Trophoblast cell (in vitro differentiated cells and primary cell): ENCODE data around the gene CFAP300. TPM values are rescaled to one million over a fixed set of nuclear protein-coding genes. Genes with fewer than 3 reads are reported as not detected.

Experiments
- DNase-seq, 2 donors: peaks; one replicate each; pipeline ENCODE4 v3.0.0-alpha.2; 2016
- H2AFZ ChIP-seq: 2 replicates; pipeline ENCODE4 v1.6.1; 2013; ENCODE audit warnings: low read length, moderate library complexity, mild to moderate bottlenecking; ENCODE audit not compliant: insufficient read depth, poor library complexity
- H2AK5ac ChIP-seq: 2 replicates; pipeline ENCODE4 v1.6.1; 2013; ENCODE audit warnings: mild to moderate bottlenecking, low read length
- H2BK120ac ChIP-seq: 2 replicates; pipeline ENCODE4 v1.6.1; 2013; ENCODE audit warnings: low read length, mild to moderate bottlenecking, moderate library complexity; ENCODE audit not compliant: insufficient read depth, poor library complexity
- H2BK12ac ChIP-seq: 2 replicates; pipeline ENCODE4 v1.6.1; 2013; ENCODE audit warnings: mild to moderate bottlenecking, low read length, moderate library complexity
- H2BK5ac ChIP-seq: 2 replicates; pipeline ENCODE4 v1.6.1; 2013; ENCODE audit warnings: low read length, low read depth, moderate library complexity, mild to moderate bottlenecking; ENCODE audit not compliant: poor library complexity
- H3K14ac ChIP-seq: 2 replicates; pipeline ENCODE4 v1.6.1; 2013; ENCODE audit warnings: mild to moderate bottlenecking, low read length
- H3K18ac ChIP-seq: 2 replicates; pipeline ENCODE4 v1.6.1; 2013; ENCODE audit warnings: mild to moderate bottlenecking, low read length
- H3K23ac ChIP-seq: 2 replicates; pipeline ENCODE4 v1.6.1; 2013; ENCODE audit warnings: low read length
- H3K27ac ChIP-seq: 2 replicates; pipeline ENCODE4 v1.5.1; 2013; ENCODE audit warnings: low read depth, mild to moderate bottlenecking, inconsistent platforms, low read length, moderate library complexity
- H3K27me3 ChIP-seq: 2 replicates; pipeline ENCODE4 v1.6.1; 2013; ENCODE audit warnings: inconsistent platforms, mild to moderate bottlenecking, low read length, moderate library complexity; ENCODE audit not compliant: insufficient read depth
- H3K36me3 ChIP-seq, 2 experiments: 1 replicate in 1 of 2; 2 replicates in 1 of 2; pipeline ENCODE4 v1.6.1; 2013; ENCODE audit warnings: low read length in 2 of 2, mild to moderate bottlenecking in 2 of 2, moderate library complexity in 1 of 2; ENCODE audit not compliant: insufficient read depth in 2 of 2, control insufficient read depth in 1 of 2
- H3K4ac ChIP-seq: 2 replicates; pipeline ENCODE4 v1.6.1; 2013; ENCODE audit warnings: low read depth, mild to moderate bottlenecking, low read length, moderate library complexity
- H3K4me1 ChIP-seq, 2 experiments: 1 replicate in 1 of 2; 2 replicates in 1 of 2; pipeline ENCODE4 v1.6.1; 2013; ENCODE audit warnings: low read length in 2 of 2, mild to moderate bottlenecking in 2 of 2, moderate library complexity in 1 of 2; ENCODE audit not compliant: insufficient read depth in 2 of 2, control insufficient read depth in 1 of 2
- H3K4me2 ChIP-seq: 2 replicates; pipeline ENCODE4 v1.6.1; 2013; ENCODE audit warnings: inconsistent platforms, mild to moderate bottlenecking, low read length, moderate library complexity
- H3K4me3 ChIP-seq: 2 replicates; pipeline ENCODE4 v1.5.1; 2013; ENCODE audit warnings: mild to moderate bottlenecking, low read depth, low read length, inconsistent platforms
- H3K79me1 ChIP-seq: one replicate; pipeline ENCODE4 v1.6.1; 2013; ENCODE audit warnings: low read length
- H3K79me2 ChIP-seq: 2 replicates; pipeline ENCODE4 v1.6.1; 2013; ENCODE audit warnings: low read length, mild to moderate bottlenecking; ENCODE audit not compliant: control insufficient read depth, insufficient read depth, poor library complexity
- H3K9ac ChIP-seq: 2 replicates; pipeline ENCODE4 v1.6.1; 2013; ENCODE audit warnings: mild to moderate bottlenecking, low read length
- H3K9me3 ChIP-seq: 2 replicates; pipeline ENCODE4 v1.6.1; 2013; ENCODE audit warnings: low read depth, mild to moderate bottlenecking, control low read depth, inconsistent platforms, low read length; ENCODE audit not compliant: insufficient read depth
- H4K12ac ChIP-seq: 2 replicates; pipeline ENCODE4 v1.6.1; 2013; ENCODE audit warnings: low read depth, mild to moderate bottlenecking, low read length, moderate library complexity
- H4K8ac ChIP-seq: 2 replicates; pipeline ENCODE4 v1.6.1; 2013; ENCODE audit warnings: low read depth, mild to moderate bottlenecking, low read length, moderate library complexity
- H4K91ac ChIP-seq: one replicate; pipeline ENCODE4 v1.6.1; 2013; ENCODE audit warnings: low read depth, mild to moderate bottlenecking, low read length, moderate library complexity
- WGBS: extraction: QIAGEN DNeasy Blood & Tissue Kit; methylation state at CpG from one replicate; pipeline ENCODE4 v1.1.7; 2013; ENCODE audit warnings: missing lambda C conversion rate; ENCODE audit not compliant: insufficient read length, insufficient coverage; ENCODE audit errors: extremely low coverage; 5-methylcytosine and 5-hydroxymethylcytosine counted together
- polyA plus RNA-seq: library from polyadenylated mRNA; stranded (reverse); fragments of 200-250 nt; gene quantifications from 2 replicates; pipeline ENCODE4 v1.2.3, GENCODE V29; 2013

Gene CFAP300
- 0.42 and 0.44 TPM in 2 replicates for polyA plus RNA-seq

DNA sequence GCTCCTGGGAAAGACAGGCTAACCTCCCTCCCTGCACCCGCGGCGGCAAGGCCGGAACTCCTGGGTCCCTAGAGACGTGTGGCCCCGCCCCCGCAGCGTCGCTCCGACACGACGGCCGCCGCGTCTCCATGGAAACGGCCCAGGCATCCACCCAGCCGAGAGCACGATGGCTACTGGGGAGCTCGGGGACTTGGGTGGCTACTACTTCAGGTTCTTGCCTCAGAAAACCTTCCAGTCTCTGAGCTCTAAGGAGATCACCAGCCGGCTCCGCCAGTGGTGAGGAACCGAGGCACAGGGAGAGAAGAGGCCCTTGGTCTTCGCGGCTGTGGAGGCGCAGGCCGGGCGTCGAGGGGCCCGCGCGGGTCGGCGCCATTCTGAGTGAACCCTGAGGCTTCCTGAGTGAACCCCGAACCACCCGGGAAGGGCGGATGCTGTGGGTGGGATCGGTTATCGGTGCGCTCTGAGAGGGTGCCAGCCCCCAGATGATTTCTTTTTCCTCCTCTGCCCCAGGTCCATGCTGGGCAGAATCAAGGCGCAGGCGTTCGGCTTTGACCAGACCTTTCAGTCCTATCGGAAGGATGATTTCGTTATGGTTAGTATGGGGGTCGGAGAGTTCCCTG, at the start of gene CFAP300:
TSS of gene CFAP300 (plus strand) at position 133 of the 620 bp plus-strand sequence. CDS start at position 167, 34 bp downstream.
- Histone ChIP-seq H4K91ac (peak within 1 kb of the TSS; percentile 32), H3K4me2 (peak within 1 kb of the TSS; percentile 92), H4K12ac (no peak within 1 kb of the TSS), H3K36me3 (no peaks in the 10 kb centered on the region), H2BK120ac (peak within 1 kb of the TSS; percentile 25), H2BK5ac (no peak within 1 kb of the TSS), H2AFZ (peak within 1 kb of the TSS; percentile 57), H3K9me3 (no peaks in the 10 kb centered on the region), H3K79me2 (no peaks in the 10 kb centered on the region), H3K27me3 (no peaks in the 10 kb centered on the region), H4K8ac (peak within 1 kb of the TSS; percentile 74), H2AK5ac (no peak within 1 kb of the TSS), H3K14ac (no peak within 1 kb of the TSS), H3K18ac (peak within 1 kb of the TSS; percentile 37), H3K23ac (no peak within 1 kb of the TSS), H3K4me1 (no peaks in the 10 kb centered on the region), H3K9ac (no peak within 1 kb of the TSS), H3K27ac (no peak within 1 kb of the TSS), H3K4ac (peak within 1 kb of the TSS; percentile 25), H3K79me1 (peaks cover 3% of the 10 kb centered on the region), H3K4me3 (peak within 1 kb of the TSS; percentile 65), H2BK12ac (peak within 1 kb of the TSS; percentile 27)
- peak in 1 of 2 donors; percentile 46 for DNase-seq
- WGBS: no CpG with 5 or more reads among the region's 45 CpGs

DNA sequence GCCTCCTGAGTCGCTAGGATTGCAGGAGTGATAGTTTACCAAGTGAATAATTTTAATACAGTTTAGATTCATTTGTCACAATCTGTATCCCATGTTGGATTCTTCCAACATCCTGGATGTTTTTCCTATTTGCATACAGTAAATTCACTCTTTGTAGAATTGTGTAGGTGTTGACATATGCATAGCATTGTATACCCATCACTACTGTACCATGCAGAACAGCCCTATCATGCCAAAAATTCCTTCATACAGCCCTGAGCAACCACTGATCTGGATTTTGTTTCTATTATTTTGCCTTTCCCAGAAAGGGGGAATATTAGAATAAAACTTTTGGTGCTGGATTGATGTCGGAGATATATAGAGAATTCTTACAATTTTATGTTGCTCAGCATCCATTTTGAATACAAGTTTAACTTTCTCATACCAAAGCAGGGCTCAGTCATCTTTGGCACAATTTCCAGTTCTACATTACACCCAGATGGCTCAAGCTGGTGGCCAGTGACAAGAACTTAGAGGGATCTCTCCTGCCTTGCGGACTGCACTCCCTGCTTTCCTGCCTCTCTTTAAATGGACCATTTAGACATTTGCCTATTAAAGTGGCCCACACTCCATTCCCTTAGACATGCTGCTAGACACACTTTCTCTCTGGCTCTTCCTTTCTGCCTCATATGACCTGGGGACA, 45.4 kb upstream of the CFAP300 start:
- Histone ChIP-seq H4K12ac (no peak overlapping the region), H3K4me3 (no peak overlapping the region), H3K79me1 (no peaks in the 10 kb centered on the region), H3K4ac (no peak overlapping the region), H3K4me2 (no peak overlapping the region), H3K79me2 (no peaks in the 10 kb centered on the region), H4K91ac (no peak overlapping the region), H2BK5ac (no peak overlapping the region), H3K27me3 (no peaks in the 10 kb centered on the region), H3K9ac (no peak overlapping the region), H2BK12ac (no peak overlapping the region), H3K4me1 (no peaks in the 10 kb centered on the region), H3K27ac (no peak overlapping the region), H4K8ac (no peak overlapping the region), H3K9me3 (no peaks in the 10 kb centered on the region), H3K18ac (no peak overlapping the region), H2AFZ (no peak overlapping the region), H2AK5ac (no peak overlapping the region), H3K36me3 (no peaks in the 10 kb centered on the region), H3K14ac (no peak overlapping the region), H2BK120ac (no peak overlapping the region), H3K23ac (no peak overlapping the region)
- no CpG with 5 or more reads among the region's 3 CpGs for WGBS
- no peak for DNase-seq

DNA sequence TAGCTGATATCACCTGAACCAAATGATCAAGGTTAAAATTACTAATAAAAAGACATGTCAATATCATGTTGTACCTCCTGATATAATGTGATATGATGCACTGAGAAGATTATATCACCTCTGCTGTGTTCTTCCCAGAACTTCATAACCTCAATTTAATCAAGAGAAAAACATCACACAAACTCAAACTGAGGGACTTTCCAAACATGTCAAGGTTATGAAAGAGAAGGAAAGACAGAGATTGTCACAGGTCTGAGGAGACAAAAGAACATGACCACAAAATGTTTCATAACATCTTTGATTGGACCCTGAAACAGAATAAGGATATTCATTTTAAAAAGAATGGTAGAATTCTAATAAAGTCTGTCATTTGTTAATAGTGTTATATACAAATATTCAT, 43.0 kb upstream of the CFAP300 start:
- H2AFZ ChIP-seq: no peak overlapping the region
- H3K4me2 ChIP-seq: no peak overlapping the region
- H3K27me3 ChIP-seq: no peaks in the 10 kb centered on the region
- H3K4ac ChIP-seq: no peak overlapping the region
- H3K9me3 ChIP-seq: no peaks in the 10 kb centered on the region
- H3K4me1 ChIP-seq: no peaks in the 10 kb centered on the region
- no peak overlapping the region for H4K91ac ChIP-seq
- no peak overlapping the region for H4K8ac ChIP-seq
- no peak overlapping the region for H3K9ac ChIP-seq
- H3K36me3 ChIP-seq: no peaks in the 10 kb centered on the region
- no peak for DNase-seq
- no peak overlapping the region for H3K27ac ChIP-seq
- H3K18ac ChIP-seq: no peak overlapping the region
- H4K12ac ChIP-seq: no peak overlapping the region
- no peak overlapping the region for H2BK12ac ChIP-seq
- no peak overlapping the region for H3K4me3 ChIP-seq
- no peak overlapping the region for H3K14ac ChIP-seq
- no peak overlapping the region for H2BK120ac ChIP-seq
- H3K23ac ChIP-seq: no peak overlapping the region
- no peak overlapping the region for H2AK5ac ChIP-seq
- H2BK5ac ChIP-seq: no peak overlapping the region
- no peaks in the 10 kb centered on the region for H3K79me1 ChIP-seq
- no peaks in the 10 kb centered on the region for H3K79me2 ChIP-seq

DNA sequence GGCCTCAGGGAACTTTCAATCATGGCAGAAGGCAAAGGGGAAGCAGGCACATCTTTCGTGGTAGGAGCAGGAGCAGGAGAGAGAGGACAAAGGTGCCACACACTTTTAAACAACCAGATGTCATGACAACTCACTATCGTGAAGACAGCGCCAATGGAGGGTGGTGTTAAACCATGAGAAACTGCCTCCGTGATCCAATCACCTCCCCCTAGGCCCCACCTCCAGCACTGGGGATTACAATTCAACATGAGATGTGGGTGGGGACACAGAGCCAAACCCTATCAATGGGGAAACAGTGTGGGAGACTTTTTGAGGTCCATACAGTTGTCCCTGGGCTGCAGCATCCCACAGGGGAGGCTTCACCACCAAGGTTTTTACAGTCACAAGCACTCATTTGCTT, 41.9 kb upstream of the CFAP300 start:
- Histone ChIP-seq H2BK120ac (no peak overlapping the region), H2BK5ac (no peak overlapping the region), H4K8ac (no peak overlapping the region), H4K12ac (no peak overlapping the region), H3K14ac (no peak overlapping the region), H3K4me1 (peaks cover 0 to 4% of the 10 kb centered on the region in 2 experiments), H3K4ac (no peak overlapping the region), H3K79me2 (no peaks in the 10 kb centered on the region), H3K18ac (no peak overlapping the region), H2AFZ (no peak overlapping the region), H2AK5ac (no peak overlapping the region), H3K79me1 (peaks cover 3% of the 10 kb centered on the region), H3K27me3 (no peaks in the 10 kb centered on the region), H3K4me3 (no peak overlapping the region), H3K4me2 (no peak overlapping the region), H3K27ac (no peak overlapping the region), H3K23ac (no peak overlapping the region), H4K91ac (no peak overlapping the region), H3K9me3 (no peaks in the 10 kb centered on the region), H3K9ac (no peak overlapping the region), H2BK12ac (no peak overlapping the region), H3K36me3 (no peaks in the 10 kb centered on the region)
- WGBS: no CpG with 5 or more reads among the region's 4 CpGs
- no peak for DNase-seq
